Upper lobe of left lung (tissue), 4 donors: ENCODE results near the gene SARS1.

Experiments
- EP300 ChIP-seq, 4 donors: sonication (generic); formaldehyde crosslinking; IDR thresholded peaks; one replicate each; pipeline ENCODE4 v1.5.1; 2017; ENCODE audit warnings: antibody characterized with exemption in 4 of 4, control low read depth in 2 of 4
- POLR2A ChIP-seq, 4 donors: fragments of 450-650 bp; IDR thresholded peaks; one replicate each; pipeline ENCODE4 v1.5.1; 2016 to 2017; ENCODE audit warnings: antibody characterized with exemption in 4 of 4, mild to moderate bottlenecking in 2 of 4
- POLR2AphosphoS5 ChIP-seq, 2 donors: sonication (generic); formaldehyde crosslinking; IDR thresholded peaks; one replicate each; pipeline ENCODE4 v1.5.1; 2017; ENCODE audit warnings: antibody characterized with exemption in 2 of 2
- TF ChIP-seq, protein P1 (sequence below), 6 experiments: fragments of 450-650 bp in 4 of 6; fragments of 200-600 bp in 2 of 6; sonication (generic) in 2 of 6; IDR thresholded peaks; one replicate each; pipeline ENCODE4 v1.5.1; 2016 to 2019; ENCODE audit warnings: antibody characterized with exemption in 6 of 6

DNA sequence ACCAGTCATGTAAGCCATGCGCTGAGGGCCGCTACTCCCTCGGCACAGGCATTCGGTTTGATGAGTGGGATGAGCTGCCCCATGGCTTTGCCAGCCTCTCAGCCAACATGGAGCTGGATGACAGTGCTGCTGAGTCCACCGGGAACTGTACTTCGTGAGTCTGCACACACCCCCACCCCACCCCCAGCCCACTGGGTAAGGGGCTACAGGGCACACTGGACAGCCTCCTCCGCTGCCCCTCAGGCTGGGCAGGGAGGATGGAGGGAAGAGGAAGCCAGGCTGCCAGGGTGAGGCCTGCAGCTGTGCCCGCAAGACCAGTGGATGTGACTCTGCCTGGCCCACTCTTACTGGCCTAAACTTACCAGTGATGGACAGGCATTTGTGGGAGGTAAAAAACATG is 49.2 kb upstream of the SARS1 start:
- TF ChIP-seq, protein P1, sequence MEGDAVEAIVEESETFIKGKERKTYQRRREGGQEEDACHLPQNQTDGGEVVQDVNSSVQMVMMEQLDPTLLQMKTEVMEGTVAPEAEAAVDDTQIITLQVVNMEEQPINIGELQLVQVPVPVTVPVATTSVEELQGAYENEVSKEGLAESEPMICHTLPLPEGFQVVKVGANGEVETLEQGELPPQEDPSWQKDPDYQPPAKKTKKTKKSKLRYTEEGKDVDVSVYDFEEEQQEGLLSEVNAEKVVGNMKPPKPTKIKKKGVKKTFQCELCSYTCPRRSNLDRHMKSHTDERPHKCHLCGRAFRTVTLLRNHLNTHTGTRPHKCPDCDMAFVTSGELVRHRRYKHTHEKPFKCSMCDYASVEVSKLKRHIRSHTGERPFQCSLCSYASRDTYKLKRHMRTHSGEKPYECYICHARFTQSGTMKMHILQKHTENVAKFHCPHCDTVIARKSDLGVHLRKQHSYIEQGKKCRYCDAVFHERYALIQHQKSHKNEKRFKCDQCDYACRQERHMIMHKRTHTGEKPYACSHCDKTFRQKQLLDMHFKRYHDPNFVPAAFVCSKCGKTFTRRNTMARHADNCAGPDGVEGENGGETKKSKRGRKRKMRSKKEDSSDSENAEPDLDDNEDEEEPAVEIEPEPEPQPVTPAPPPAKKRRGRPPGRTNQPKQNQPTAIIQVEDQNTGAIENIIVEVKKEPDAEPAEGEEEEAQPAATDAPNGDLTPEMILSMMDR (IDR thresholded peaks at IDR 0.05), result no peak
- TF ChIP-seq EP300 (IDR thresholded peaks at IDR 0.05) (no peak), POLR2A (IDR thresholded peaks at IDR 0.05) (no peak), POLR2AphosphoS5 (IDR thresholded peaks at IDR 0.05) (no peak)
